KOPT-K1 (cell line): ENCODE results near the gene SYT1.

ENCODE experiments used
- H3K27ac ChIP-seq: fragments of 200-600 bp; sonication (generic); 2 replicates; pipeline ENCODE4 v1.5.1; 2016; ENCODE audit warnings: antibody characterized with exemption, mild to moderate bottlenecking, low read depth, low read length; ENCODE audit not compliant: poor library complexity, severe bottlenecking
- H3K36me3 ChIP-seq: fragments of 200-600 bp; sonication (generic); 2 replicates; pipeline ENCODE4 v1.5.1; 2017; ENCODE audit warnings: antibody characterized with exemption, mild to moderate bottlenecking, low read length, moderate library complexity; ENCODE audit not compliant: insufficient read depth
- H3K9me3 ChIP-seq: fragments of 200-600 bp; sonication (generic); 2 replicates; pipeline ENCODE4 v1.5.1; 2017; ENCODE audit warnings: antibody characterized with exemption, low read length, mild to moderate bottlenecking; ENCODE audit not compliant: insufficient read depth, poor library complexity, severe bottlenecking

Gene SYT1

GRCh38 chr12:79086541-79087296 is 222.1 kb downstream of the SYT1 start:
- Histone ChIP-seq H3K9me3 (no peaks in the 10 kb centered on the region), H3K36me3 (no peaks in the 10 kb centered on the region), H3K27ac (no peak overlapping the region)

DNA sequence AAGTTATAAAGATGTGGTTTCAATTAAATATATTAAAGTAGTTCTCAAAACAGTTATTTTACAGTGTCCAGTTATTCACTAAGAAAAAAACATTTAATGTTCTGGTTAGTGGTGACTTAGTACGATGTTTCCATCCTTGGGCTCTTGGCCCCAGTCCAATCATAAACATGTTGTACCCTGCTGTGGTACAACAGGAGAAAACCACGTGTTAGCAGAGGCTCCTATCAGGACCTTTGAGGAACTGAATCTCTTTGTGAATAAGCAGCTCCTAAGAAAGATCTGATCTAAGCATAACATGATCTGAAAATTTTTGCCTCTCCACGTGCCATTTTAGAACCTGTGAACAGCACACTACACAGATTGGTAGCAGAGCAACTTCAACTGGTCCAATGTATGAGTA is 234.0 kb downstream of the SYT1 start:
- no peak overlapping the region for H3K27ac ChIP-seq
- H3K36me3 ChIP-seq, result no peaks in the 10 kb centered on the region
- H3K9me3 ChIP-seq, result no peaks in the 10 kb centered on the region

- H3K27ac ChIP-seq, result no peak overlapping the region
- H3K36me3 ChIP-seq, result no peaks in the 10 kb centered on the region
Observed at GRCh38 chr12:79108962-79109361, 244.4 kb downstream of the SYT1 start.

GRCh38 chr12:79114896-79115295 is 250.3 kb downstream of the SYT1 start:
- Histone ChIP-seq H3K36me3 (no peaks in the 10 kb centered on the region), H3K27ac (no peak overlapping the region), H3K9me3 (no peaks in the 10 kb centered on the region)

More at GRCh38 chr12:79108962-79109361, 244.4 kb downstream of the SYT1 start:
- H3K9me3 ChIP-seq, result no peaks in the 10 kb centered on the region

DNA sequence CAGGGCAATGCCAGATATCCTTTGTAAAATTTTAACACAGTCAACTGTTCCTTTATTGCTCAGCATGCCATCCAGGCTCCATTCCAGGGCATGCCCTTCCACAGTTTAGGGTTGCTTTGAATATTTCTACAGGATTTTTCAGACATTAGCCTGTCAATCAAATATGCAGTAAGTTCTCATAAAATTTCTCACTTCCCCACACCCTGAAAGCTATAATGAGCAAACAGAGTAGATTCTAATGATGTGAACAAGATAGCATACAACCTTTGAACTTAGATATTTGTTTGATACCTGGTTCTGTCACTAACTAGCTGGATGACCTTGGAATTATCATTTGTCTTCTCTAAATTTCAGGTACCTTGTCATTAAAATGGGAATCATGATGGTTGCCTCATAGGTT is 251.2 kb downstream of the SYT1 start:
- no peak overlapping the region for H3K27ac ChIP-seq
- no peaks in the 10 kb centered on the region for H3K9me3 ChIP-seq
- H3K36me3 ChIP-seq, result no peaks in the 10 kb centered on the region

DNA sequence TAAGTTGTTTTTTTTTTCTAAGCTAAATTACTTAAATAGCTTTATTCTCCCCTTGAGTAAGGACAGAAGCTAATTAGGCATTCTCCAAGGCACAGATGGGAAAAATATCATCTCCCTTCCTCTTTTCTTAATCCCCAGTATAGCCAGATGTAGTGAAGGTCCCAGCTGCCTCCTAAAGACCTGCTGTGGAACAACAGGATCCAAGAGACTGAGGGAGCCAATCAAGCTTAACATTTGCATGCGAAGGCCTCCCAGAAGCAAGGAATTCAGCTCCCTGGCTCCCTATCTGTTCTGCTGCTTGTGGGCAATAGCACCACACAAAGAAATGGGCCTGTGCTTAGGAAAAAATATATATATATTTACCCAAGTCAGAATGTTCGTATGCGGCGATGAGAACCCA is 255.2 kb downstream of the SYT1 start:
- Histone ChIP-seq H3K27ac (no peak overlapping the region), H3K9me3 (no peaks in the 10 kb centered on the region), H3K36me3 (no peaks in the 10 kb centered on the region)

GRCh38 chr12:79121486-79121885 is 256.9 kb downstream of the SYT1 start:
- H3K36me3 ChIP-seq, result no peaks in the 10 kb centered on the region
- H3K27ac ChIP-seq, result no peak overlapping the region
- no peaks in the 10 kb centered on the region for H3K9me3 ChIP-seq

- H3K27ac ChIP-seq, result no peak overlapping the region
- H3K36me3 ChIP-seq, result no peaks in the 10 kb centered on the region
- no peaks in the 10 kb centered on the region for H3K9me3 ChIP-seq
Observed at GRCh38 chr12:79124385-79124784, 259.8 kb downstream of the SYT1 start.

DNA sequence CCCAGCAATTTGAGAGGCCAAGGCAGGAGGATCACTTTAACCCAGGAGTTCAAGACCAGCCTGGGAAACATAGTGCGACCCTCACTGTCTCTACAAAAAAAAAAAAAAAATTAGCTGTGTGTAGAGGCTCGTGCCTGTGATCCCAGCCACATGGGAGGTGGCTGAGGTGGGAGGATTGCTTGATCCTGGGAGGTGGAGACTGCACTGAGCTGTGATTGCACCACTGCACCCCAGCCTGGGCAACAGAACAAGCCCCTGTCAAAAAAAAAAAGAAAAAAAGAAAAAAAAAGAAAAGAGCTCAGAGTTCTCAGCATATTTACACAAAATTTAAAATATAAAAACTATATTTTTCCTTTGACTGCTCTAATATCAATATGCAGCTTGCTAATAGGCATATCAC is 260.8 kb downstream of the SYT1 start:
- Histone ChIP-seq H3K9me3 (no peaks in the 10 kb centered on the region), H3K36me3 (no peaks in the 10 kb centered on the region), H3K27ac (no peak overlapping the region)

- no peaks in the 10 kb centered on the region for H3K9me3 ChIP-seq
- no peak overlapping the region for H3K27ac ChIP-seq
- H3K36me3 ChIP-seq, result no peaks in the 10 kb centered on the region
Observed at GRCh38 chr12:79127271-79127751, 262.7 kb downstream of the SYT1 start.

GRCh38 chr12:79128956-79129355 is 264.4 kb downstream of the SYT1 start:
- no peak overlapping the region for H3K27ac ChIP-seq
- H3K9me3 ChIP-seq, result no peaks in the 10 kb centered on the region
- no peaks in the 10 kb centered on the region for H3K36me3 ChIP-seq

DNA sequence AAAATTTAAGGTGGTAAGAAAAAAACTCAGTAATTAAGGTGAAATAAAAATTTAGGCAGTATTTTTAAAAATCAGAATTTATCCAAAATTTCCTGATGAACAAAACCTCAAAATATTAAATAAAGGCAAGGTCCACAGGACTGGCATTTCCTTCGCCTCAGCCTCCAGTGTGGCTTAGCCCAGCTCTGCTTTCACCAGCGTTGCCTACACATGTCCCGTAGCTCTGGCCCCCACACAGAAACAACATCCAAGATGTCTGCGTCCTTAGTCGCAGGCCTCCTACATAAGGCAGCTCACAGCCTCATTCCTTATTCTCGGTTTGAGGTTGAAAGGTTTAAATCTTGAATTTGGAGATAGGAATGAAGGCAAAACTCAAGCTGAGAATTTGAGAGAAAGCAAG is 274.3 kb downstream of the SYT1 start:
- no peaks in the 10 kb centered on the region for H3K9me3 ChIP-seq
- no peak overlapping the region for H3K27ac ChIP-seq
- H3K36me3 ChIP-seq, result no peaks in the 10 kb centered on the region

GRCh38 chr12:79140711-79141110 is 276.1 kb downstream of the SYT1 start:
- Histone ChIP-seq H3K27ac (no peak overlapping the region), H3K36me3 (no peaks in the 10 kb centered on the region), H3K9me3 (no peaks in the 10 kb centered on the region)

- no peaks in the 10 kb centered on the region for H3K36me3 ChIP-seq
- H3K27ac ChIP-seq, result no peak overlapping the region
- H3K9me3 ChIP-seq, result no peaks in the 10 kb centered on the region
Observed at GRCh38 chr12:79141776-79142175, 277.2 kb downstream of the SYT1 start.

- Histone ChIP-seq H3K36me3 (no peaks in the 10 kb centered on the region), H3K27ac (no peak overlapping the region), H3K9me3 (no peaks in the 10 kb centered on the region)
Observed at GRCh38 chr12:79143803-79144202, 279.2 kb downstream of the SYT1 start.

GRCh38 chr12:79151956-79152355 is 287.4 kb downstream of the SYT1 start:
- Histone ChIP-seq H3K9me3 (no peaks in the 10 kb centered on the region), H3K27ac (no peak overlapping the region), H3K36me3 (no peaks in the 10 kb centered on the region)
